Measurements from ENCODE around the gene ACTA2.

GRCh38 chr10:88996927-88997326 is 44.4 kb upstream of the ACTA2 start:
- TF ChIP-seq FOXK2 (IDR thresholded peaks at IDR 0.05) (no peak), CTBP1 (IDR thresholded peaks at IDR 0.05; ENCODE audit: borderline replicate concordance) (no peak)

All from HEK293T (cell line).